ENCODE data around the gene ZRSR2.
"Not testable (repeated sequence)": the region's sequence is repeated elsewhere in the genome, so short reads cannot be mapped to it uniquely, and the experiment has no call there.

ZRSR2 gene

DNA sequence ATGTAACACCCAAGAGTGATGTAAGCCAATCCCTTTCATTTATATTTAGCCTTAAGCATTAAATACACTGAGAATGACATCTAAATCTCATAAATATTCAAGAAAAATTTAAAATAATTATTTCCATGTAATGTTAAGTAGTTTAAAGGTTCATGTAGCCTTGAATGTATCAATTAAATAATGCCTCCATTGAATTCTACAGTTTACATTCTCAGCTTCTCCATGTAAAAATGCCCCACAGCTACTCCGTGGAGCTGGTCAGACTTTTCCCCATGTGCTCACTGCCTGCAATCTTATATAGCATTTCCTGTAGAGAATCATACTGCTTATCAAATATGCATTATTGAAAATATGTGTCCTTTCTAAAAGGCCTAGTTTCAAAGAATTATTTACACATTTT, 38.9 kb downstream of the ZRSR2 start:
- no peak for DNase-seq (ENCODE audit: extremely low spot score)
- ChIA-PET CTCF (interaction anchor here (1.1 kb wide), 1 partner anchor 13 kb away, joined by 3 read pairs; no protein-coding TSS in a partner anchor), POLR2A (no interaction called here)
- TF ChIP-seq, protein P1, sequence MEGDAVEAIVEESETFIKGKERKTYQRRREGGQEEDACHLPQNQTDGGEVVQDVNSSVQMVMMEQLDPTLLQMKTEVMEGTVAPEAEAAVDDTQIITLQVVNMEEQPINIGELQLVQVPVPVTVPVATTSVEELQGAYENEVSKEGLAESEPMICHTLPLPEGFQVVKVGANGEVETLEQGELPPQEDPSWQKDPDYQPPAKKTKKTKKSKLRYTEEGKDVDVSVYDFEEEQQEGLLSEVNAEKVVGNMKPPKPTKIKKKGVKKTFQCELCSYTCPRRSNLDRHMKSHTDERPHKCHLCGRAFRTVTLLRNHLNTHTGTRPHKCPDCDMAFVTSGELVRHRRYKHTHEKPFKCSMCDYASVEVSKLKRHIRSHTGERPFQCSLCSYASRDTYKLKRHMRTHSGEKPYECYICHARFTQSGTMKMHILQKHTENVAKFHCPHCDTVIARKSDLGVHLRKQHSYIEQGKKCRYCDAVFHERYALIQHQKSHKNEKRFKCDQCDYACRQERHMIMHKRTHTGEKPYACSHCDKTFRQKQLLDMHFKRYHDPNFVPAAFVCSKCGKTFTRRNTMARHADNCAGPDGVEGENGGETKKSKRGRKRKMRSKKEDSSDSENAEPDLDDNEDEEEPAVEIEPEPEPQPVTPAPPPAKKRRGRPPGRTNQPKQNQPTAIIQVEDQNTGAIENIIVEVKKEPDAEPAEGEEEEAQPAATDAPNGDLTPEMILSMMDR (IDR thresholded peaks at IDR 0.05; ENCODE audit: control extremely low read depth, extremely low read depth, low read depth, missing control alignments) = no peak

DNA sequence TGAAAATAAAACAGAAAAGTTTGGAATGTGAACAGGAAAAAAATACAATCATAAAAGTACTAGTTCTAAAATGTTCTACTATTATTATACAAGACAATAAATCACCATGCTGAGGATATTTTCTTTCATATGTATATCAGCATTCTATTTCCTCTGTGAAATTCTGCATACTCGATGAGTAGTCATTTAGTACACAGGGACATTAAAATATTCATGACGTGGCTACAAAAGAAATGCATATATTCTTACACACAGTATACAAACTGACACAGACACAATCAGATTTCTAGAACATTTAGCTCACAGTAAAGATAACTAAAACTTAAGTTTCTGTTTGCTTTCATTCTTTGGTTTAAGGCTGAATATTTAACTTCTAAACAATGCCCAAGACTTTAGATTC, 41.1 kb downstream of the ZRSR2 start:
- DNase-seq (ENCODE audit: extremely low spot score); CTCF ChIA-PET; POLR2A ChIA-PET: not testable (repeated sequence)

DNA sequence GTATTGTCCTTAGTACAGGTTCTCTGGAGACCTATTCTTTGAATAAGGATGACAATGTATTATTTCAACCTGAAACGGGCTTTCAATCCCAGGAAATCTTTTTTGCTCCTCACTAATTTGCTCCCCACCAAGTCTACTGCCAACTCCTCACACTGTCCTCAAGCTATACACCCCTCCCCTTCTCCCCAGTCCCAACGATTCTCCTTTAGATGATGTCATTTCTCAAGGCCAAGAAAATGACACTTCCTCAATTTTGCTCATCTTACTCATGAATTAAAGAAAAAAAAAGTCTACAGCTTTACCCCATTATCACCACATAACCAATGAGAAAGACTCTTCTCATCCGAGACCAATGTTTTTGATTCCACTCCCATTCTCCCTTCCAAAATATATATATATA, 43.8 kb downstream of the ZRSR2 start:
- CTCF ChIA-PET = no interaction called here
- no peak for DNase-seq (ENCODE audit: extremely low spot score)
- TF ChIP-seq, protein P1 (IDR thresholded peaks at IDR 0.05; ENCODE audit: control extremely low read depth, extremely low read depth, low read depth, missing control alignments) = no peak
- POLR2A ChIA-PET = no interaction called here

DNA sequence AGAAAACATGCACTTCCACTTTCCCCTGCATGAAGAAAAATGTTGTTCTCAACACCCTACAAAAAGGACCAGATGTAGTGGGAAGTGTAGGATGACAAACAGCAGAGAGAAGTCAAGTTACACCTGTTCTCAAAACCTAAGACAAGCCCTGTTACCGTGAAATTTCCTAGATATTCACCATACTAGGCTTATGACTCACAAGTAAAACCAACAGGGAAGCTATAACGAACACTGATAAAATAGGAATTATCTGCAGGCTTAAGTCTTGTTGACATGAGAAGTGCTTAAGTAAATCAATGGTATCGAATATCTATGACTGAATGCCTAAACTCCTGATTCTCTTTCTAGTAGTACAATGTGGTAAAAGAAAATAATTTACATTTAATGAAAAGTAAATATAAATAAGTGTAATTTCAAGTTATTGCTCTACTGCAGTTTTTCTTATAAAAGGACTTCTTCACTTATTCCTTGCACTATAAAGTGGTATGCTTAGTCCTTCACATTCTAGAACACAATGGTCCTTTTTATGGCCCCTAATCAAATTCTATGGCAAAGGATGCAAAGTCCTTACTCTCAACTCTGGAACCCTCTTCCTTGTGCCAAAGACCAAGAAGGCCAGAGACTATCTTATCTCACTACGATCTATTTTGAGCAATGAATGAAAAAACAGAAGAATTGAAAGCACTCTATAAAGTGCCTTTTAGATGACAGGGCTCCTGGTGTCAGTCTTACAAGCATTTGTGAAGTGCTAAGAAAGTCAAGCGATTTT, 44.7 kb downstream of the ZRSR2 start:
- CTCF ChIA-PET = interaction anchor here (1.3 to 1.9 kb wide), 2 partner anchors 13 to 19 kb away, joined by 4 to 9 read pairs; no protein-coding TSS in a partner anchor
- POLR2A ChIA-PET = no interaction called here

DNA sequence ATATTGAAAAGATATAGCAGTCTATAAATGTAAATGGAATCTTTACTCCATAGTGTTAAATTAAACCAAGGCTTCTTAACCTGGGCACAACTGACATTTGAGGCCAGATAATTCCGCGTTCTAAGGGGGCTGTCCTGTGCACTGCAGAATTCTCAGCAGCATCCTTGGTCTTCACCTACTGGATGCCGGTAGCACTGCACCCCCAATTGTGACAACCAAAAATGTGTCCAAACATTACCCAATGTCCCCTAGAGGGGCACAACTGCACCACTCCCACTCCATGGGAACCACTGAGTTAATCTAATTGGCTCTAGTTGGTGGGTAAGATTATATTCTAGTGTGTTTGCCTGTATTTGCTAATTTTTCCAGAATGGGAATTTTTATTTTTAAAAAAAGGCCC, 47.7 kb downstream of the ZRSR2 start:
- ChIA-PET CTCF (no interaction called here), POLR2A (no interaction called here)
- TF ChIP-seq, protein P1 (IDR thresholded peaks at IDR 0.05; ENCODE audit: control extremely low read depth, extremely low read depth, low read depth, missing control alignments) = no peak
- DNase-seq (ENCODE audit: extremely low spot score) = no peak

More for the DNA sequence above, 44.7 kb downstream of the ZRSR2 start:
- TF ChIP-seq, protein P1 (IDR thresholded peaks at IDR 0.05; ENCODE audit: control extremely low read depth, extremely low read depth, low read depth, missing control alignments) = no peak
- no peak for DNase-seq (ENCODE audit: extremely low spot score)

DNA sequence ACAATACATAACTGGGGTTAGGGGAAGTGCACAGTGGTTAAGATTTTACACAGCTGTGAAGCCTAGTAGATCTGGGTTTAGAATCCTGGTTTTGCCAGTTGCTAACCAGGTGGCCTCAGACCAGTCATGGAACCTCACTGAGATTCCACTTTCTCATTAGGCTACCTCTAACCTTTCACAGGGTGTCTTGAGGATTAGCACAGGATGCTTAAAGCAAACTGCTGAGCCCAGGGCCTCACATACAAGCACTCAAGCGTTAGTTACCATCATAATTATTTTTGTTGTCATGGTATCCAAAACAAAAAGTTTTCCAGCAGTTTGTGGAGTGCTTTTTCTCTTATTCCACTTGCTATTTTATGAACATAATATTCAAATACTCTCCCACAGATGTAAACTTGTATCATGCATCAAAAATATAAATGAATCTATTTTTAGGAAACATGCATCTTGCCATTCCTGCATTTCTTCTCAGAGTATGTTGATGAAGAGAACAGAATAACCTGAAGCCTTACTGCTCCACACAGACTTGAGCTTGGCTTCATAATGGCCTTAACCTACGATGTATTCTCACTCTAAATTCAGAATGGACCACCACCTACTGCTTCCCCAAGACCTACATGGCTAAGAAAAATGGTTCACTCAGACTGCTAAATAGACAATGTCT, 51.7 kb downstream of the ZRSR2 start:
- TF ChIP-seq, protein P1 (IDR thresholded peaks at IDR 0.05; ENCODE audit: control extremely low read depth, extremely low read depth, low read depth, missing control alignments) = no peak
- no peak for DNase-seq (ENCODE audit: extremely low spot score)
- ChIA-PET CTCF (no interaction called here), POLR2A (no interaction called here)

DNA sequence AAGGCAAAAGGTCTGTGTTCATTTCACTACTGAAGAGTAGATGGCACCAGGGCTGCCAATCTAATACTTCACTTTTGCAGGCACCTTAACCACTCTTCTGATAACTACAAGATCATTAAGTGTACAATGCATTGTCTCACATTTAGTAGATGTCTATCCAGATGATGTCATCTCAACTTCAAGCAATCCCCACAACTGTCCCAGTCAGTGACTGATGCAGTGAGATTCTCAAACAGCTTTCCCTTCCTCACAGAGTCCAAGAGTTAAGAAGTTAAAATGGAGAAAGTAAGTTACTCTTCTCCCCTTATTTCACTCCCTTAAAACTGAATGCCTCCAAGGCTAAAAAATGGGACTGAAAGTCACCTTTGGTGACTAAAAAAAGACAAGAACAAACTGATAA, 53.7 kb downstream of the ZRSR2 start:
- ChIA-PET CTCF (no interaction called here), POLR2A (no interaction called here)
- TF ChIP-seq, protein P1 (IDR thresholded peaks at IDR 0.05; ENCODE audit: control extremely low read depth, extremely low read depth, low read depth, missing control alignments) = no peak
- no peak for DNase-seq (ENCODE audit: extremely low spot score)

All from GM10248 (cell line).